PC-3 (cell line): Measurements from ENCODE around the gene DIMT1. TPM values are rescaled to one million over a fixed set of nuclear protein-coding genes. Genes with fewer than 3 reads are reported as not detected.
A peak's percentile ranks its signal among the peaks of the same experiment; 100 is the strongest.

Source experiments
- ATAC-seq: fragments of 200-7000 bp; cut with Tn5 transposase; 2 replicates; pipeline ENCODE4 v1.9.1; 2020; ENCODE audit warnings: mild to moderate bottlenecking, moderate library complexity
- BruUV-seq: library from RNA; stranded (reverse); fragments of 400-500 nt; replicated peaks from 2 replicates; lab custom pipeline; 2021; lab: Mats Ljungman, UMichigan
- CTCF ChIA-PET: fragments of 300-600 bp; sonication (Branson Sonifier 250); formaldehyde crosslinking; loops from one replicate; lab custom pipeline; 2022; ENCODE audit warnings: antibody characterized with exemption; lab: Charles Lee
- POLR2A ChIA-PET: fragments of 300-600 bp; sonication (Branson Sonifier 250); formaldehyde crosslinking; loops from one replicate; lab custom pipeline; 2022; ENCODE audit warnings: antibody characterized with exemption; ENCODE audit not compliant: unreplicated experiment; lab: Charles Lee
- DNase-seq: peaks from one replicate; pipeline ENCODE4 v3.0.0-alpha.2; 2015
- H2AFZ ChIP-seq: fragments of 300-600 bp; sonication (generic); 2 replicates; pipeline ENCODE4 v1.6.0; 2016; ENCODE audit warnings: antibody characterized with exemption, low read length
- H3F3A ChIP-seq: fragments of 300-600 bp; sonication (generic); one replicate; pipeline ENCODE4 v1.6.0; 2017; ENCODE audit warnings: antibody characterized with exemption, low read length, control low read depth, mild to moderate bottlenecking; ENCODE audit not compliant: unreplicated experiment
- H3K27ac ChIP-seq: fragments of 300-600 bp; sonication (generic); 2 replicates; pipeline ENCODE4 v1.5.1; 2016; ENCODE audit warnings: mild to moderate bottlenecking, low read length
- H3K27me3 ChIP-seq: fragments of 300-600 bp; sonication (generic); 2 replicates; pipeline ENCODE4 v1.6.1; 2016; ENCODE audit warnings: low read length, mixed read lengths
- H3K36me3 ChIP-seq: fragments of 300-600 bp; sonication (generic); 2 replicates; pipeline ENCODE4 v1.6.1; 2016; ENCODE audit warnings: low read depth, mixed run types, low read length, mixed read lengths
- H3K4me1 ChIP-seq: fragments of 300-600 bp; sonication (generic); 2 replicates; pipeline ENCODE4 v1.5.1; 2016; ENCODE audit warnings: low read length; ENCODE audit not compliant: insufficient read depth
- H3K4me2 ChIP-seq: fragments of 300-600 bp; sonication (generic); 2 replicates; pipeline ENCODE4 v1.6.0; 2016; ENCODE audit warnings: low read length
- H3K4me3 ChIP-seq: fragments of 300-600 bp; sonication (generic); 2 replicates; pipeline ENCODE4 v1.5.1; 2016; ENCODE audit warnings: mild to moderate bottlenecking, low read length, mixed read lengths
- H3K79me2 ChIP-seq: fragments of 300-600 bp; sonication (generic); 2 replicates; pipeline ENCODE4 v1.6.1; 2017; ENCODE audit warnings: low read length, mixed read lengths
- H3K9ac ChIP-seq: fragments of 300-600 bp; sonication (generic); 2 replicates; pipeline ENCODE4 v1.6.0; 2016; ENCODE audit warnings: mild to moderate bottlenecking, low read length
- H3K9me2 ChIP-seq: fragments of 300-600 bp; sonication (generic); replicated peaks from 2 replicates; pipeline ENCODE4 v1.6.1; 2016; ENCODE audit warnings: mixed run types, low read length, mixed read lengths
- H3K9me3 ChIP-seq: fragments of 300-600 bp; sonication (generic); 2 replicates; pipeline ENCODE4 v1.6.1; 2016; ENCODE audit warnings: low read length, mixed read lengths
- H4K20me1 ChIP-seq: fragments of 300-600 bp; sonication (generic); 2 replicates; pipeline ENCODE4 v1.6.1; 2016; ENCODE audit warnings: low read length, mixed read lengths
- CTCF ChIP-seq: fragments of 300-600 bp; sonication (generic); conservative IDR thresholded peaks from 2 replicates; pipeline ENCODE4 v1.5.1; 2017; ENCODE audit warnings: antibody characterized with exemption, low read depth, mild to moderate bottlenecking, low read length
- EZH2 ChIP-seq: fragments of 300-600 bp; sonication (generic); IDR thresholded peaks from one replicate; pipeline ENCODE4 v1.6.1; 2017; ENCODE audit warnings: antibody characterized with exemption, mild to moderate bottlenecking, low read length; ENCODE audit not compliant: unreplicated experiment
- EZH2phosphoT487 ChIP-seq: fragments of 300-600 bp; sonication (generic); IDR thresholded peaks from 2 replicates; pipeline ENCODE4 v1.6.1; 2018; ENCODE audit warnings: mild to moderate bottlenecking, antibody characterized with exemption, low read length, borderline replicate concordance
- intact Hi-C: fragments of 100-400 bp; cut with micrococcal nuclease; formaldehyde crosslinking; loops from 2 replicates; pipeline ENCODE4 v1.9.0; 2023
- total RNA-seq: library from RNA; depleted of rRNA; stranded (reverse); fragments of >200 nt; gene quantifications from 2 replicates; pipeline ENCODE4 v1.2.3, GENCODE V29; 2014

The DIMT1 gene
- total RNA-seq, 1 experiment from 2014 or later, result 59.8 TPM

- POLR2A ChIA-PET, result interaction anchor here (0.6 kb wide), 1 partner anchor 172 kb away, joined by 12 read pairs; no protein-coding TSS in a partner anchor
- TF ChIP-seq EZH2, result no peak
- H3K4me2 ChIP-seq, result no peak overlapping the region
Observed at GRCh38 chr5:62418462-62419076, 14.9 kb upstream of the DIMT1 start.

GRCh38 chr5:62413711-62414110 is 10.0 kb upstream of the DIMT1 start:
- intact Hi-C loops, result no loop called here
- H4K20me1 ChIP-seq, result peaks cover 9% of the 10 kb centered on the region; the same call in 1 of the 2 replicates
- ChIA-PET CTCF (no interaction called here), POLR2A (interaction anchor here (2.1 kb wide), 1 partner anchor 10 kb away, joined by 24 read pairs; the partner anchor contains the start of gene DIMT1)
- BruUV-seq, result no TSS peak
- H3K9ac ChIP-seq, result peak overlapping the region; percentile 96
- no peak for TF ChIP-seq CTCF
- TF ChIP-seq EZH2, result no peak
- no peak for TF ChIP-seq EZH2phosphoT487
- H3K9me3 ChIP-seq, result no peaks in the 10 kb centered on the region
- no peak overlapping the region for H2AFZ ChIP-seq
- no peaks in the 10 kb centered on the region for H3K9me2 ChIP-seq
- peaks cover 16% of the 10 kb centered on the region for H3K4me1 ChIP-seq
- ATAC-seq (no peak), DNase-seq (no peak)
- H3K36me3 ChIP-seq, result no peaks in the 10 kb centered on the region; the same call in 1 of the 2 replicates
- no peaks in the 10 kb centered on the region for H3F3A ChIP-seq
- peak overlapping the region; percentile 100 for H3K4me2 ChIP-seq
- H3K79me2 ChIP-seq, result peaks cover 62% of the 10 kb centered on the region
- no peaks in the 10 kb centered on the region for H3K27me3 ChIP-seq
- H3K27ac ChIP-seq, result no peak overlapping the region
- H3K4me3 ChIP-seq, result peak overlapping the region; percentile 100

More at GRCh38 chr5:62418462-62419076, 14.9 kb upstream of the DIMT1 start:
- no peak for DNase-seq
- Histone ChIP-seq H3K79me2 (peaks cover 100% of the 10 kb centered on the region), H3F3A (no peaks in the 10 kb centered on the region), H4K20me1 (peaks cover 19% of the 10 kb centered on the region; the same call in 1 of the 2 replicates), H3K9ac (no peak overlapping the region), H3K4me3 (no peak overlapping the region), H3K9me2 (no peaks in the 10 kb centered on the region), H3K36me3 (no peaks in the 10 kb centered on the region; the same call in 1 of the 2 replicates), H3K4me1 (peaks cover 10% of the 10 kb centered on the region), H3K27ac (no peak overlapping the region), H2AFZ (no peak overlapping the region), H3K9me3 (no peaks in the 10 kb centered on the region), H3K27me3 (no peaks in the 10 kb centered on the region)
- no TSS peak for BruUV-seq
- intact Hi-C loops, result no loop called here
- CTCF ChIA-PET, result no interaction called here
- ATAC-seq, result no peak

DNA sequence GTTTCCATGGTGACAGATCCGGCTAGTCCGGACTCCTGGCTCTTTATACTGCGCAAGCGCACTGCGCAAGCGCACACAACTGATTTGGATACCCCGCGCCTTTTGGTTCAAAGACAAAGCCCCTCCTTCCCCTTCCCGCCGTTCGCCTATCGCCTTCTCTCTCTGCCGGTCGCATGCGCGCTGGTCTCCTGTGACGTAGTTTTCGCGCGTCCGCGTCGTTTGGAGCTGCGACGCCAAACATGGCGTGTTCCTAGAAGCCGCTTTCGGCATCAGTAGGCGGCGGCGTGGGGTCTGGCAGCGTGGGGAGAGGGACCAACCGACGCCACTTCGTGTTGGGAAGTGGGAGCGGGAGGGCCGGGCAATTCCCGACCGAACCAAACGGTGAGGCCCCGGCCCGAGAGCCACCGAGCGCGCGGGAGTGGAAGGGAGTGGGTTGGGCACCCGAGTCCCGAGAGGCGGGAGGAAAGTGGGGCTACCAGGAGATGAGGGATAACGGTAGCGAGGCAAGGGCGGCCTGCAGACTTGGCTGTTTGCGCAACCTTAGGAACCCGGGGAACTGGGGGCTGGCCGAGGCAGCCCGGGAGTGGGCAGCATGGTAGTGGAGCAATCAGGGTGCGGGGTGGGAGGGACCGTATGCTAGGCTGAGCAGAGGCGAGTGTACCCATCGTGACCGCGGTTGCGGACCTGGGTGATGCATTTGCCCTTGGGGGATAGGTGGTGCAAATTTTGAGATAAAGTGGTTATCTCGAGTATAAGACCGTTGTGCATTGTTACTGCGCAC is 9.0 kb upstream of the DIMT1 start, which contains the start of gene IPO11:
Gene IPO11, plus strand, starts transcription at position 215 of the 781 bp plus-strand sequence. CDS start 24,517 bp downstream, outside the sequence.
- peak within 1 kb of the TSS; percentile 96 for H3K9ac ChIP-seq
- H3K27me3 ChIP-seq, result no peaks in the 10 kb centered on the region
- ATAC-seq (peak; percentile 92), DNase-seq (peak; percentile 99)
- peak within 1 kb of the TSS; percentile 100 for H3K4me3 ChIP-seq
- TF ChIP-seq CTCF, result no peak
- no peak for TF ChIP-seq EZH2
- no peak for TF ChIP-seq EZH2phosphoT487
- H4K20me1 ChIP-seq, result peaks cover 9% of the 10 kb centered on the region; the same call in 1 of the 2 replicates
- H3F3A ChIP-seq, result no peaks in the 10 kb centered on the region
- H2AFZ ChIP-seq, result peak within 1 kb of the TSS; percentile 97
- H3K36me3 ChIP-seq, result no peaks in the 10 kb centered on the region
- no peaks in the 10 kb centered on the region for H3K9me3 ChIP-seq
- peaks cover 16% of the 10 kb centered on the region for H3K4me1 ChIP-seq
- BruUV-seq, result no TSS peak
- H3K9me2 ChIP-seq, result no peaks in the 10 kb centered on the region
- H3K4me2 ChIP-seq, result peak within 1 kb of the TSS; percentile 100
- peaks cover 53% of the 10 kb centered on the region for H3K79me2 ChIP-seq
- peak within 1 kb of the TSS; percentile 70 for H3K27ac ChIP-seq
- ChIA-PET POLR2A (interaction anchor here (0.6 to 2.1 kb wide), 2 partner anchors 9 to 16 kb away, joined by 3 to 24 read pairs; partner anchors contain the start of gene DIMT1), CTCF (interaction anchor here (0.6 kb wide), 1 partner anchor 31 kb away, joined by 3 read pairs; no protein-coding TSS in a partner anchor)
- intact Hi-C loops, result loop anchor here (1.0 kb wide), 1 partner anchor 9 kb away; the partner anchor contains the start of gene DIMT1
